ENCODE measurements around the gene ROR1.

Gene ROR1

DNA sequence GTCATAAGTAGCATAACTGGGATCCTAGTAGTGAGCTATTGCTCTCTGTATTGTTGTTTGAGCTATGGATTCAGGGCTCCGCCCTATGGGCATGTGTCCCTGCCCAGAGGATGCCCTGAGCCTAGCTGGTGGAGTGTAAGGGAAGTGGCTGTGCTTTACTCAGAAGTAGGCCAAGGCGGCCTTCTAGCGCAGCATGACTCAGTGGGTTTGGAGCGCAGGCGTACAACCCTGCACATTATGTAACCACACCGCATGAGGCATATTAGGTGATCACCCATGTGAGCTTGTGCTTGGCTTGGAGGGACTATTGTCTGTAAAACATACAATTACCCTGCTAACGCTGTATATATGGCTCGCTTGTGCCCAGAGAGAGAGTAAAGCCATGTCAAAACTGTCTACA is 418.5 kb downstream of the ROR1 start (continued):
- TF ChIP-seq ZNF280D (tag by site-specific recombination; IDR thresholded peaks at IDR 0.05) = no peak

DNA sequence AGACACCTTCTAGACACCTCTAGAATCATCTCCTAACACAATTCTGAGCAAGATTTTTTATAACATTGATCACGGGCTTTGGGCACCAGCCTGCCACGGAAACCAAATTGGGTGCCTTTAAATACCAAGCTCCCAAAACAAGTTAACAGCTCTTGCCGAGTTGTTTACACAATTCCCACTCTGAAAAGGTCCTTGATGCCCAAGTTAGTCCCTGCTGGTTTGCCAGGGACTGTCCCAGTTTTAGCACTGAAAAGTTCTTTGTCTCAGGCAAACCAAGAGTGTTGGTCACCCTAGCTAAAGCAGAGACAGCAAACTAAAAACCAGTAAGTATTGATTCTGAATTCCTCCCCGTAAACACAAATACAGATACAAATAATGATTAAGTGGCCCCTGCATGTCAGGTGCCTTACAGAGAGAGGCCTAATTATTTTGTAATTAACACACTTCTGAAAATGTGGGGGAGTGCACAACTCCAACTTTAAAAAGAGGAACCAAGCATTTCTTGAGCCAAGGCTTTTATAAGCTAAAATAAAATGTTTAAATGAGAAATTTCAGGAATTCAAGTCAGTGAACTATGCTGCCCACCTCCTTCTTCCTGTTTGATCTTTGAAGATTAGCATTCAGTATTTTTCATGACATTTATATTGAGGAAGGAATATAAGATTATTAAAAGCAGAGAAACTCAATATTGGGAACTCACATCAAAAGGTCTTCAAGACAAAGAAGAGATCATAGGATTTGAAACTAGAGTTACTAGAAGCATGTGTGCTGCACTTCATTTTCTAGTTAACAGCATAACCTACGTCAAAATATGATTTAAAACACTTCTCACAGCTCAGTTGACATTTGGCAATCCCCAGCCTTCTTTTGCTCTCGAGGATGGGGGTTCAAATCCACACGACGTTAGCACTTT is 420.6 kb downstream of the ROR1 start:
- H3K9me3 ChIP-seq (ENCODE audit: control insufficient read depth, insufficient read depth, low read depth, low read length) = no peaks in the 10 kb centered on the region
- H3K36me3 ChIP-seq (ENCODE audit: control insufficient read depth in 2 of 2, insufficient read depth in 1 of 2, low read length in 2 of 2) = no peaks in the 10 kb centered on the region
- no peak overlapping the region for H3K27ac ChIP-seq (ENCODE audit: extremely low read depth, low read depth, low read length)
- POLR2A ChIA-PET = no interaction called here
- no peak overlapping the region for H3K4me3 ChIP-seq (ENCODE audit: low read depth, low read length)
- CTCF ChIA-PET = interaction anchor here (0.7 to 0.8 kb wide), 2 partner anchors 23 to 36 kb away, joined by 3 read pairs; no protein-coding TSS in a partner anchor
- TF ChIP-seq SETDB1 (IDR thresholded peaks at IDR 0.05; ENCODE audit: insufficient read length, low read length) = no peak
- no peak for TF ChIP-seq ZNF658 (tag by site-specific recombination; IDR thresholded peaks at IDR 0.05)
- no peak for TF ChIP-seq ZNF549 (tag by site-specific recombination; IDR thresholded peaks at IDR 0.05)
- no peak for TF ChIP-seq ZNF138 (tag by site-specific recombination; IDR thresholded peaks at IDR 0.05; ENCODE audit: borderline replicate concordance)
- TF ChIP-seq ZNF239 (tag by site-specific recombination; IDR thresholded peaks at IDR 0.05) = no peak
- TF ChIP-seq, protein P1, sequence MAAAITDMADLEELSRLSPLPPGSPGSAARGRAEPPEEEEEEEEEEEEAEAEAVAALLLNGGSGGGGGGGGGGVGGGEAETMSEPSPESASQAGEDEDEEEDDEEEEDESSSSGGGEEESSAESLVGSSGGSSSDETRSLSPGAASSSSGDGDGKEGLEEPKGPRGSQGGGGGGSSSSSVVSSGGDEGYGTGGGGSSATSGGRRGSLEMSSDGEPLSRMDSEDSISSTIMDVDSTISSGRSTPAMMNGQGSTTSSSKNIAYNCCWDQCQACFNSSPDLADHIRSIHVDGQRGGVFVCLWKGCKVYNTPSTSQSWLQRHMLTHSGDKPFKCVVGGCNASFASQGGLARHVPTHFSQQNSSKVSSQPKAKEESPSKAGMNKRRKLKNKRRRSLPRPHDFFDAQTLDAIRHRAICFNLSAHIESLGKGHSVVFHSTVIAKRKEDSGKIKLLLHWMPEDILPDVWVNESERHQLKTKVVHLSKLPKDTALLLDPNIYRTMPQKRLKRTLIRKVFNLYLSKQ (tag by site-specific recombination; IDR thresholded peaks at IDR 0.05; ENCODE audit: borderline replicate concordance) = no peak
- no peak for TF ChIP-seq MZF1 (tag by site-specific recombination; IDR thresholded peaks at IDR 0.05; ENCODE audit: borderline replicate concordance)
- TF ChIP-seq, protein P2, sequence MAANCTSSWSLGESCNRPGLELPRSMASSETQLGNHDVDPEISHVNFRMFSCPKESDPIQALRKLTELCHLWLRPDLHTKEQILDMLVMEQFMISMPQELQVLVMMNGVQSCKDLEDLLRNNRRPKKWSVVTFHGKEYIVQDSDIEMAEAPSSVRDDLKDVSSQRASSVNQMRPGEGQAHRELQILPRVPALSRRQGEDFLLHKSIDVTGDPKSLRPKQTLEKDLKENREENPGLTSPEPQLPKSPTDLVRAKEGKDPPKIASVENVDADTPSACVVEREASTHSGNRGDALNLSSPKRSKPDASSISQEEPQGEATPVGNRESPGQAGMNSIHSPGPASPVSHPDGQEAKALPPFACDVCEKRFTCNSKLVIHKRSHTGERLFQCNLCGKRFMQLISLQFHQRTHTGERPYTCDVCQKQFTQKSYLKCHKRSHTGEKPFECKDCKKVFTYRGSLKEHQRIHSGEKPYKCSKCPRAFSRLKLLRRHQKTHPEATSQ (tag by site-specific recombination; IDR thresholded peaks at IDR 0.05) = no peak
- no peak for TF ChIP-seq ZNF16 (tag by site-specific recombination; IDR thresholded peaks at IDR 0.05; ENCODE audit: low read depth)
- TF ChIP-seq ZNF561 (tag by site-specific recombination; IDR thresholded peaks at IDR 0.05; ENCODE audit: borderline replicate concordance) = no peak
- no peak for TF ChIP-seq ZNF394 (tag by site-specific recombination; IDR thresholded peaks at IDR 0.05; ENCODE audit: borderline replicate concordance)
- no peak for TF ChIP-seq ZNF10 (tag by site-specific recombination; IDR thresholded peaks at IDR 0.05)
- no peak for TF ChIP-seq ZNF654 (tag by site-specific recombination; IDR thresholded peaks at IDR 0.05; ENCODE audit: low read depth)
- no peaks in the 10 kb centered on the region for H3K4me1 ChIP-seq (ENCODE audit: control insufficient read depth, insufficient read depth, low read length)

GRCh38 chr1:64195081-64195395 is 421.2 kb downstream of the ROR1 start:
- ChIA-PET POLR2A (no interaction called here), CTCF (interaction anchor here (0.7 kb wide), 1 partner anchor 36 kb away, joined by 3 read pairs; no protein-coding TSS in a partner anchor)
- H3K36me3 ChIP-seq (ENCODE audit: control insufficient read depth in 2 of 2, insufficient read depth in 1 of 2, low read length in 2 of 2) = no peaks in the 10 kb centered on the region
- no peaks in the 10 kb centered on the region for H3K4me1 ChIP-seq (ENCODE audit: control insufficient read depth, insufficient read depth, low read length)
- H3K27ac ChIP-seq (ENCODE audit: extremely low read depth, low read depth, low read length) = no peak overlapping the region
- H3K4me3 ChIP-seq (ENCODE audit: low read depth, low read length) = no peak overlapping the region
- no peaks in the 10 kb centered on the region for H3K9me3 ChIP-seq (ENCODE audit: control insufficient read depth, insufficient read depth, low read depth, low read length)
- TF ChIP-seq, protein P3, sequence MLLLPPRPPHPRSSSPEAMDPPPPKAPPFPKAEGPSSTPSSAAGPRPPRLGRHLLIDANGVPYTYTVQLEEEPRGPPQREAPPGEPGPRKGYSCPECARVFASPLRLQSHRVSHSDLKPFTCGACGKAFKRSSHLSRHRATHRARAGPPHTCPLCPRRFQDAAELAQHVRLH (tag by site-specific recombination; IDR thresholded peaks at IDR 0.05) = no peak
- no peak for TF ChIP-seq ZNF677 (tag by site-specific recombination; IDR thresholded peaks at IDR 0.05)
- TF ChIP-seq ZNF707 (tag by site-specific recombination; IDR thresholded peaks at IDR 0.05) = no peak
- TF ChIP-seq GLIS2 (tag by site-specific recombination; IDR thresholded peaks at IDR 0.05) = no peak
- no peak for TF ChIP-seq EGR2 (tag by site-specific recombination; IDR thresholded peaks at IDR 0.05; ENCODE audit: low read depth)
- TF ChIP-seq ZNF223 (tag by site-specific recombination; IDR thresholded peaks at IDR 0.05) = no peak
- TF ChIP-seq ZNF510 (tag by site-specific recombination; IDR thresholded peaks at IDR 0.05; ENCODE audit: insufficient replicate concordance) = no peak
- TF ChIP-seq ZNF48 (tag by site-specific recombination; IDR thresholded peaks at IDR 0.05) = no peak
- no peak for TF ChIP-seq ZNF274 (IDR thresholded peaks at IDR 0.05; ENCODE audit: low read length)
- no peak for TF ChIP-seq ZNF274 (tag by site-specific recombination; IDR thresholded peaks at IDR 0.05; ENCODE audit: borderline replicate concordance)
- TF ChIP-seq ZNF184 (tag by site-specific recombination; IDR thresholded peaks at IDR 0.05) = no peak

Data from HEK293 (cell line).